Transverse colon (tissue), 4 donors: Measurements from ENCODE around the gene CAPN5. TPM values are rescaled to one million over a fixed set of nuclear protein-coding genes. Genes with fewer than 3 reads are reported as not detected.

Experiments
- DNase-seq: peaks from one replicate; pipeline ENCODE4 v3.0.0-alpha.2; 2019
- H3K27ac ChIP-seq, 4 donors: fragments of 200-600 bp; sonication (generic); 2 replicates each; pipeline ENCODE4 v1.5.1; 2016 to 2018; ENCODE audit warnings: inconsistent platforms in 4 of 4
- H3K27me3 ChIP-seq: fragments of 200-600 bp; sonication (generic); 2 replicates; pipeline ENCODE4 v1.5.1; 2017; ENCODE audit warnings: inconsistent platforms
- H3K36me3 ChIP-seq, 4 donors: fragments of 200-600 bp; sonication (generic); 2 replicates each; pipeline ENCODE4 v1.5.1; 2017 to 2019; ENCODE audit warnings: inconsistent platforms in 4 of 4
- H3K4me1 ChIP-seq, 4 donors: fragments of 200-600 bp; sonication (generic); 2 replicates each; pipeline ENCODE4 v1.5.1; 2017 to 2020; ENCODE audit warnings: inconsistent platforms in 4 of 4
- H3K4me3 ChIP-seq, 4 donors: fragments of 200-600 bp; sonication (generic); 1 replicate in 1 of 4; 2 replicates in 3 of 4; pipeline versions ENCODE4 v1.5.1 to v1.6.1; 2017 to 2019; ENCODE audit warnings: inconsistent platforms in 4 of 4
- H3K9me3 ChIP-seq, 2 donors: fragments of 200-600 bp; sonication (generic); 2 replicates each; pipeline ENCODE4 v1.5.1; 2017 to 2019; ENCODE audit warnings: inconsistent platforms in 2 of 2
- EP300 ChIP-seq: sonication (generic); formaldehyde crosslinking; IDR thresholded peaks from one replicate; pipeline ENCODE4 v1.6.1; 2017; ENCODE audit warnings: antibody characterized with exemption, low read depth
- POLR2A ChIP-seq: fragments of 450-650 bp; IDR thresholded peaks from one replicate; pipeline ENCODE4 v1.6.1; 2016; ENCODE audit warnings: antibody characterized with exemption, mild to moderate bottlenecking, moderate library complexity
- POLR2AphosphoS5 ChIP-seq, 3 donors: sonication (generic); formaldehyde crosslinking; IDR thresholded peaks; one replicate each; pipeline ENCODE4 v1.6.1; 2016; ENCODE audit warnings: antibody characterized with exemption in 3 of 3
- WGBS, 2 donors: methylation state at CpG; one replicate each; pipeline ENCODE4 v1.1.5; 2018; ENCODE audit warnings: low coverage in 1 of 2; 5-methylcytosine and 5-hydroxymethylcytosine counted together
- in situ Hi-C, 4 donors: fragments of 200-750 bp; cut with MboI; loops; one replicate each; pipeline versions ENCODE4 v1.15.0 to v1.15.1; 2017; ENCODE audit warnings: low sequenced_read_pairs in 3 of 4, low pct_ligation_motif_present in 1 of 4, low pct_unique_long_range_greater_than_20kb in 1 of 4
- intact Hi-C: fragments of 100-400 bp; cut with DNase I; formaldehyde crosslinking; loops from one replicate; pipeline ENCODE4 v1.15.1; 2023; ENCODE audit warnings: low total_unique reads
- total RNA-seq, 4 donors: library from RNA; depleted of rRNA; stranded (reverse); fragments of >200 nt; gene quantifications; one replicate each; pipeline ENCODE4 v1.1.0, GENCODE V29; 2016
- TF ChIP-seq, protein P1 (sequence below), 5 experiments: fragments of 200-600 bp in 3 of 5; fragments of 450-650 bp in 2 of 5; sonication (generic) in 3 of 5; IDR thresholded peaks; 1 replicate in 2 of 5; 2 replicates in 3 of 5; pipeline ENCODE4 v1.5.1; 2016 to 2017; ENCODE audit warnings: antibody characterized with exemption in 5 of 5, inconsistent platforms in 3 of 5, mild to moderate bottlenecking in 2 of 5, moderate library complexity in 1 of 5

CAPN5 gene
- total RNA-seq, 4 donors from 2014 or later, result 210 to 290 (median 214) TPM

DNA sequence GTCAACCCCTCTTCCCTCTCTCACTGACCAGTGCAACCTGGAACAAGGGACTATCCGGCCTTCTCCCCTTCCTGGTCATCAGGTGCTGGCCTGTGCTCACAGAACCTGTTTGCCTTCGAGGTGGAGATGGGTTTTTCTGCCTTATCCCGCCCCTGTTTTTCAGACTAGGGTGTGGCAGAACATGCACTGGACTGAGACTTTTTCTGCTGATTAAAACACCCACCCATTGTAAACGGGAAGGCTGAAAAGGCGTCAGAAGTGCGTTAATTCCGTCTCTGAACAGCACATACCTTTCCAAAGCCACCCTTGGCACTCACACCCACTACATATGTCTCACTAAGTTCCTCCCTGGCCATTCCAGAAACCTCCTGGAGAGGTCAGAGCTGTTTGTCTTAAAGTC is 36.9 kb upstream of the CAPN5 start:
- Histone ChIP-seq H3K4me3 (no peak overlapping the region), H3K4me1 (peaks cover 0 to 21% (median 5%) of the 10 kb centered on the region in 4 donors), H3K36me3 (no peaks in the 10 kb centered on the region), H3K9me3 (no peaks in the 10 kb centered on the region), H3K27ac (peak overlapping the region; percentile 62 to 69 (median 66)), H3K27me3 (peaks cover 9% of the 10 kb centered on the region)
- in situ Hi-C loops (loop anchor here in 3 of 4 donors (25.0 kb wide), 3 partner anchors 157 to 293 kb away; no protein-coding TSS in a partner anchor), intact Hi-C loops (no loop called here)
- DNase-seq, result peak; percentile 66
- WGBS, 2 donors, result 35 to 50% methylated on average over 4 to 7 of the region's 7 CpGs
- no peak for TF ChIP-seq EP300
- TF ChIP-seq POLR2A, result peak; percentile 48
- TF ChIP-seq POLR2AphosphoS5 (IDR thresholded peaks at IDR 0.05), result peak; percentile 7 to 63 (median 38)

DNA sequence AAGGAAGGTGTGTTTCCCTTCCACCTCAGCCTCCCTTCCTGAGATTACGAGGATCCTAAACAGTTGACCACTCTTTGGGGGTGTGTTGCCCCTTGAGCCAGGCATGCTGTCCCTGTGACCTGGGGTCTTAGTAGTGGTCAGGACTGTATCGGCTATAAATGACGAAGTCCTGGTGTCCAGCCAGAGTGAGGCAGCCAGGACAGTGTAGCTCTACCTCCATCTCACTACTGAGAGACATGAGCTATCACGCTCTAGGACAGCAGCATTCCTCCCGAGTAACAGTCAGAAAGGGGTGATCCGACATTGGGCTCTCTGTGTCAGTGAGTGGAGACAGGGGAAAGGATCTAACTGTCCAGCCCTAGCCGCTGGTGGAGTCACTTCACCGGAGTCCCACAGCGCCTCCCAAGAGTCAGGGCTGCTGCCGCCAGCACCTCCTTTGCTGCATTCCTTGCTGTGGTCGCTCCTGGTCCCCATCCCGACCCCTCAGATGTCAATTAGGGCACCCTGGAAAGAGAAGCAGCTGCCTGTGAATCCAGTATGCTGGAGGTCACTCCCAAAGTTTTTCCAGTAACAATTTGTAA is 35.8 kb upstream of the CAPN5 start:
- TF ChIP-seq EP300 (no peak), POLR2AphosphoS5 (IDR thresholded peaks at IDR 0.05) (no peak), POLR2A (no peak)
- TF ChIP-seq, protein P1, sequence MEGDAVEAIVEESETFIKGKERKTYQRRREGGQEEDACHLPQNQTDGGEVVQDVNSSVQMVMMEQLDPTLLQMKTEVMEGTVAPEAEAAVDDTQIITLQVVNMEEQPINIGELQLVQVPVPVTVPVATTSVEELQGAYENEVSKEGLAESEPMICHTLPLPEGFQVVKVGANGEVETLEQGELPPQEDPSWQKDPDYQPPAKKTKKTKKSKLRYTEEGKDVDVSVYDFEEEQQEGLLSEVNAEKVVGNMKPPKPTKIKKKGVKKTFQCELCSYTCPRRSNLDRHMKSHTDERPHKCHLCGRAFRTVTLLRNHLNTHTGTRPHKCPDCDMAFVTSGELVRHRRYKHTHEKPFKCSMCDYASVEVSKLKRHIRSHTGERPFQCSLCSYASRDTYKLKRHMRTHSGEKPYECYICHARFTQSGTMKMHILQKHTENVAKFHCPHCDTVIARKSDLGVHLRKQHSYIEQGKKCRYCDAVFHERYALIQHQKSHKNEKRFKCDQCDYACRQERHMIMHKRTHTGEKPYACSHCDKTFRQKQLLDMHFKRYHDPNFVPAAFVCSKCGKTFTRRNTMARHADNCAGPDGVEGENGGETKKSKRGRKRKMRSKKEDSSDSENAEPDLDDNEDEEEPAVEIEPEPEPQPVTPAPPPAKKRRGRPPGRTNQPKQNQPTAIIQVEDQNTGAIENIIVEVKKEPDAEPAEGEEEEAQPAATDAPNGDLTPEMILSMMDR (IDR thresholded peaks at IDR 0.05), result no peak

GRCh38 chr11:77031599-77031998 is 35.2 kb upstream of the CAPN5 start:
- H3K36me3 ChIP-seq, result no peaks in the 10 kb centered on the region
- WGBS, 2 donors, result 80 to 88% methylated on average over 3 of the region's 3 CpGs
- DNase-seq, result no peak
- peak overlapping the region in 3 of 4 donors; percentile 62 to 69 (median 67) for H3K27ac ChIP-seq
- intact Hi-C loops, result no loop called here
- in situ Hi-C loops, result loop anchor here in 3 of 4 donors (25.0 kb wide), 3 partner anchors 156 to 294 kb away; no protein-coding TSS in a partner anchor
- H3K4me3 ChIP-seq, result no peak overlapping the region
- no peaks in the 10 kb centered on the region for H3K9me3 ChIP-seq
- peaks cover 0 to 30% (median 9%) of the 10 kb centered on the region in 4 donors for H3K4me1 ChIP-seq
- peaks cover 9% of the 10 kb centered on the region for H3K27me3 ChIP-seq
- no peak for TF ChIP-seq POLR2A
- TF ChIP-seq, protein P1 (IDR thresholded peaks at IDR 0.05), result no peak
- TF ChIP-seq POLR2AphosphoS5 (IDR thresholded peaks at IDR 0.05), result no peak
- TF ChIP-seq EP300, result no peak

More for the DNA sequence above, 35.8 kb upstream of the CAPN5 start:
- H3K27me3 ChIP-seq, result peaks cover 9% of the 10 kb centered on the region
- in situ Hi-C loops (loop anchor here in 3 of 4 donors (25.0 kb wide), 3 partner anchors 156 to 294 kb away; no protein-coding TSS in a partner anchor), intact Hi-C loops (no loop called here)
- DNase-seq, result no peak
- H3K36me3 ChIP-seq, result no peaks in the 10 kb centered on the region
- 80% methylated on average over 12 of the region's 12 CpGs; no CpG with 5 or more reads in 1 of the 2 donors for WGBS, 2 donors
- peaks cover 0 to 30% (median 9%) of the 10 kb centered on the region in 4 donors for H3K4me1 ChIP-seq
- H3K27ac ChIP-seq, result peak overlapping the region; percentile 62 to 69 (median 65)
- H3K9me3 ChIP-seq, result no peaks in the 10 kb centered on the region
- no peak overlapping the region for H3K4me3 ChIP-seq

DNA sequence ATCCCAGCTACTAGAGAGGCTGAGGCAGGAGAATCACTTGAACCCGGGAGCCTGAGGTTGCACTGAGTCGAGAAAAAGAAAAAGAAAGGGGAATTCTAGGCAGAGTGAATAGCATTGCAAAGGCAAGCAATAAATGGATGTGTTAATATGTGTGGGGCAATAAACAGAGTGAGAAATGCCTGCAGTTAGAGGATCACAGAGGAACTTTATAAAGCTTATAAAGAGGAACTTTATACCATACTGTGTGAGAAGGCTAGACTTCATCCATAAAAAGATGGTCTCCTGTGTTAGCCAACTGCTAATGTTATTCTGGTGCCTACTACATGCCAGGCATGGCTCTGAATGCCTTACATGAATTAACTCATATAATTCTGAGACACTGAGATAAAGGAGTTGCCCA is 31.7 kb upstream of the CAPN5 start:
- 40 to 55% methylated on average over 2 of the region's 2 CpGs for WGBS, 2 donors
- Histone ChIP-seq H3K4me1 (peaks cover 9 to 33% (median 16%) of the 10 kb centered on the region in 4 donors), H3K4me3 (peak overlapping the region in 3 of 4 donors; percentile 15 to 37 (median 20)), H3K36me3 (no peaks in the 10 kb centered on the region), H3K27ac (peak overlapping the region; percentile 77 to 80 (median 80)), H3K27me3 (peaks cover 20% of the 10 kb centered on the region), H3K9me3 (no peaks in the 10 kb centered on the region)
- in situ Hi-C loops (loop anchor here in 3 of 4 donors (25.0 kb wide), 3 partner anchors 152 to 298 kb away; no protein-coding TSS in a partner anchor), intact Hi-C loops (no loop called here)
- TF ChIP-seq POLR2A (peak; percentile 10), EP300 (no peak), POLR2AphosphoS5 (IDR thresholded peaks at IDR 0.05) (peak in 1 of 3 donors; percentile 52)
- TF ChIP-seq, protein P1 (IDR thresholded peaks at IDR 0.05), result no peak
- no peak for DNase-seq
